GM19099 (cell line): ENCODE results near the gene KLHDC9.

Experiments used
- POLR2A ChIP-seq: IDR thresholded peaks from 3 replicates; pipeline ENCODE4 v1.6.1; 2011; ENCODE audit warnings: low read depth; ENCODE audit not compliant: insufficient read length; ENCODE audit errors: extremely low read depth

KLHDC9 gene

DNA sequence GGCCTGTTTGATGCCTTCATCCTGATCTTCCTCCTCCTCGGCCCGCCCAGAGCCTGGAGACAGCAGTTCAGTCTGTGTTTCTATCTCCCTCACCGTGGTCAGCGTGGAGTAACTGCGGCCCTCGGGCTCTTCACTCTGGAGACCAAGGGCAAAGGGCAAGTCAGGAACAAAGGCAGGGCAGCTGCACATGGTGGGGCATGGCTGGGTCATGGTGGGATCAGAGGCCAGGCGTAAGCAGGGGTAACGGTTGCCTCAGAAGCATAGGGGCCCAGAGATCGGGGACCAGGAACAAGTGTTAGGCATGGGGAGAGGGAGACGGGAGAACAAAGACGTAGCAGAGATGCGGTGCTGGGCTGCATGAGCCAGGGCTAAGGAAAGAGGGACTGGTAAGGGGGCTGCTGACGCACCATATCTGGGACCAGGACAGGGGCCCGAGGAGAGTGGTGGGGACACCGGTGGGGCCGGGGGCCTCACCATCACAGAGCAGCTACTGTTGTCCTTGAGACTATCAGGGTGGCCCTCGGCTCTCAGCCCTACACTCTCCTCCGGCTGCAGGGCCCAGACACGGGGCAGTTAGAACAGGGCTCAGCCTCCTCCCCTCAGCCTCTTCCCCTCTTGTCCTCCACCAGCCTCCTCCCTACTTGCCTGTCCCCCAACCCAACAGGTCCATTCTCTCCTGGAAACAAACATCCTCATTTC, 25.3 kb upstream of the KLHDC9 start:
- no peak for TF ChIP-seq POLR2A

DNA sequence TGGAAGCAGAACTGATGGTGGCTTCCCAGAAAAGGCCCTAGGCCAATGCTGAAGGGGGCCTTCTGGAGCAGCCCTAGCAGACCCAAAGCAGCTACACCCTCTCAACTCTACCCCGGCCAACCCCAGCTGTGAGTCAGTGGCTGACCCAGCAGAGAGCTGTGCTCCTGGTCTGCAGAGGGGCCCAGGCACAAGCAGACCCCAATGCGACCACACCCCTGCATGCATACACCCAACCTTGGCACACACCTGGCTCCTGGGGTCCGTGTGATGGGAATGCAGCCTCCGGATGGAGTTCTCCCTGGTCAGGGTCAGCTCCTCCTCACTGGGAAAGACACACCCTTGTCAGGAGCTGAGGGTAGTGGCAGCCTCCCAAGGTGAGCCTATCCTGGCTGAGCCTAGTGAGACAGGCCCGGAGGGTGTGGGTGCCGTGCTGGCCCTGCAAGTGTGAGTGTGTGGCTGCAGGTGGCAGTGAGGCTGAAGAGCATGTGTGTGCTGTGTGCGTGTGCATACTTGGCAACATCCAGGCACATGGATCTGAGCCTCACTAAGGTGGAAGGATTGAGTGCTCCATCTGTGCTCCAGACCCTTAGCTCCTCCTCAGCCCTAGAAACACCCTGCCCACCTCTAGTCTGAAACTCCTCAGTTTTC, 24.6 kb upstream of the KLHDC9 start:
- no peak for TF ChIP-seq POLR2A

DNA sequence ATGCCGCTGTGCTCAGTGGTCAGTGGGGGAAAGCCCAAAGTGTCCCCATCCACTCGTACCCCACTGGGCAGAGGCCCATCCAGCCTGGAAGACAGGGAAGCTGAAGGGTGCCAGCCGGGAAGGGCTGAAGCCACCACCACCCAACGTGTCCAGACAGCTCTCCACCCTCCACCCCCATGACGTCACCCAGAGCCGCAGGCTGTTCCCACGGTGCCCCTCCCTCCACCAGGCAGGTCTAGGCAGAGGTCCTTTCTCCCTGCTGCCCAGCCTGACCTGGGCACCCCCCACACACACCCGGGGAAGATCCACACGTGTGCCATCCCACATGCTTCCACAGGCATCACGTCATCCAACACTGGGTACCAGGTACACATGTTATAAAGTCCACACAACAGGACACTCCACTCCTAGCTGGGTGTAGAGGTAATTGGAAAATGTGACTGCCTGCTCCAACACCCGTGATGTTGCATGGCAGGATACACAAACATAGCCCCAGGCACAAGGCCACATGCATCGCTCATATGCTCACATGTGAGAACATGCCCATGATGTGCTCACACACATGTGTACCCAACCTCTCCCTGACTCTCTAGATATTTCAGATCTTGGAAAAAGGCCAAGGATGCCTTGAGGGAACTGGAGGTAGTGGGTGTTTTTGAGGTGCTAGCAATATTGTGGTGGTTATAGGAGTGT, 23.3 kb upstream of the KLHDC9 start:
- TF ChIP-seq POLR2A, result no peak

DNA sequence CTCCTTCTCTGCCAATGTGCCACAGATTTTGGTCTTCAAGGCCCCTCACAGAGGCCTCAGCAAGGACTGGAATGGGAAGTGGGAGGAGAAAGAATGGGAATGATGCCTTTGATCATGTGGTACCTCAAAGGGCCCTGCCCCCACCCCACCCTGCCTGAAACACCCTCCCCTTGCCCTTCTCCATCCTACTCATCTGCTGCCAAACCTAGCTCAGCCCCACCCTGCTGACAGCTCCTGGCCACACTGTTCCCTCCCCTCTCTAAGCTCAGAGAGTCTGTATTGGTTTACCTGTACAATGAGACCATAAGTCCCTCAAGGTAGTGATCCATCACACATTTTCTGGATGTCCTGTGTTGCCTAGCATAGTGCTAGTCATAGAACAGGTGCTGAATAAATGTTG, 21.8 kb upstream of the KLHDC9 start:
- TF ChIP-seq POLR2A, result no peak

DNA sequence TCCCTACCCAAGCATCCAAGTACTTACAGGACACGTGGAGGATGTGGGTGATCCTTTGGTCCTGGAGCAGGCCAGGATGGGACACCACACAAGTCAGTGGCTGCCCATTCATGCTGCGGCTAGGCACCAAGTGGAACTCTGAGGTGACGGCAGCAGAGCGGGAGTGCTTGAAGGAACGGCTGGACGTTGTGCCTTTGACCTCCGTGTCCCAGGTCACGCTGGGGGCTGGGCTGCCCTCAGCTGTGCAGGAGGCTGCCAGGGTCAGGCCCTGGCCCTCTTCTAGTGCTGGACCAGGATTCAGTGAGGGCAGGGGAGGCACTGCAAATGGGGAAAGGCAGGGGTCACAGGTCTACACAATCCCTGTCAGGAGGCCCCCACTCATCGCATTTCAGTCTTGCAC, 20.7 kb upstream of the KLHDC9 start:
- no peak for TF ChIP-seq POLR2A

DNA sequence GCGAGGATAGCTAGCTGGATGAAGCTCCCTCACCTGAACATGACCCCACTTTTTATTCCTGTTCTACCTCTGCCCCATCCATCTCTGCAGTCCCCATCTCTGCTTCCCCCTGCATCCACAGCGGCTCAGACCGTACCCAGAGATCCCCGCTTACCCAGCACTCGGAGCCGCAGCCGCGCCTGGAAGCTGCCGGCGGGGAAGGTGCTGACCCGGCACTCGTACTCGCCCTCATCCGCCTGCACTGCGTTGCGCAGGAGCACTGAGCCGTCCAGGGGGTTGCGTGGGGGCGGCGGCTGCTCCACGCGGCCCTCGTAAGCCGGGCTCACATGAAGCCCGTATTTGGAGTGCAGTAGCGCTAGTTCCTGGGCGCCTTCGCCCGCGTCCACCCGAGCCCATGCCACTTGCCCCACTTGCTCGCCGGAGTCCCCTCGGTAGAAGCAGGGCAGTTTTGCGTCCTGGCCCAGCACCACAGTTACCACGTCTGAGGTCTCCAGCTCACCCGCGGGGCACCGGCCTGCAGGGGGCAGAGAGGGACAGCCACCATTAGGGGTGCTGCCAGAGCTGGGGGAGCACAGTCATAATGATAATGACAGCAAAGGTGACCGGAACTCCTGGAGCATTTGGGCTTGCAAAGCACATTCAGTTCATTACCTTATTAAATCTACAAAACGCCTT, 18.6 kb upstream of the KLHDC9 start:
- TF ChIP-seq POLR2A, result no peak

DNA sequence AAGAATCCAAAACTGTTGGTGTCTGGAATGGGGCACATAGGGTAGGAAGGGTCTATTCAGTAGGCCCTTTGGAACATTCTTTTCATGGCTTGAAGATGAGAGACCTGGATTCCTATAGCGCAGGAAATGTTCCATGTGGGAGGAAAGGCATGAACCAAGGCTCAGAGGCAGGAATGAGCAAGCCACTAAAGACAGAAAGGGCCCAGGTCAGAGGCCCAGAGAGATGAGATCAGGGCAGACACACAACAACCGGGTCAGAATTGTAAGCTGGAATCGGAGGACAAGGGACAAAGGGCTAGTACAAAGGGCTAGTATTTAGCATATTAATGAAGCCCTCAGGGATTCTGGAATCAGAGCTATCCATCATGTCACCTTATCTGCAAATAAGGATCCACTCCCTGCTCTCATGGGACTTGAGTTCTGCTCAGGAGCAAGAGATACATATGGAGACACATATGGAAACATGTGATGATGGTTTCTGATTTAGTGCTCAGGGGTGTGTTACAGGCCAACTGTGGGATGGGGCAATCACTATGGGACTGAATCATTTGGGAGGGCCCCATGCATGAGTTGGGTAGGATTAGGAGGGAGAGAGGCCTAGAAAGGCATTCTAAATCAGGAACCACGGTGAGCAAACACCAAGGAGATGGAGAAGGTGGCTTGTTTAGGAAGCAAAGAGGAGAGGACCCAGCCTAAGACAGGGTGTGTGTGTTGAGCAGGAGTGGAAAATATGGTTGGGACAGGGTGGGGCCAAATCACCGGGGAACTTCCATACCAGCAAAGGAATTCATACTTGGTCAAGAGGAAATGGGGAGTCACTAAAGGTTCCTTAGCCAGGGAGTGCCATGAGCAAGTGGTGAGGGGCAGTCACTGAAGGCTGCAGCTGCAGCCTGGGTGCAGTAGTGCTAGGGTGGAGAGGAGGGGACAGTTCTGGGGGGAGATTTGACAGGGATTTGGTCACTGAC, 17.4 kb upstream of the KLHDC9 start:
- no peak for TF ChIP-seq POLR2A

DNA sequence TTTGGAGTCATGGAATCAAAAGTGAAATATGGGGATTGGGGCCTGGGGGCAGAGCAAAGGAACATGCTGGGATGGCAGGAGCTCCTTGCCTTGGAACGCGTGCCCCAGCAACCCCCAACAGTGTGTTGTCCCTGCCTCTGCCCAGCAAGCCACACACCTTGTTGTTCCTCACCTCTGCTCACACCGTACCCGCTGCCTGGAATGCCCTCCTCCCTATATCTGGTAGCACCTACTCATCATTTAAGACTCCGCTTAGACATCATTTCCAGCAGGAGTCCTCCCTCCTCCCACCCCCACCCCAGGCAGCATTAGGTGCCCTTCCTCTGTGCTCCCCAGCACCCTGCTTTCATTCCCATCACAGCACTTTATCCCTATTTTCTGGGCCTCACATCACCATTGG, 16.6 kb upstream of the KLHDC9 start:
- no peak for TF ChIP-seq POLR2A

DNA sequence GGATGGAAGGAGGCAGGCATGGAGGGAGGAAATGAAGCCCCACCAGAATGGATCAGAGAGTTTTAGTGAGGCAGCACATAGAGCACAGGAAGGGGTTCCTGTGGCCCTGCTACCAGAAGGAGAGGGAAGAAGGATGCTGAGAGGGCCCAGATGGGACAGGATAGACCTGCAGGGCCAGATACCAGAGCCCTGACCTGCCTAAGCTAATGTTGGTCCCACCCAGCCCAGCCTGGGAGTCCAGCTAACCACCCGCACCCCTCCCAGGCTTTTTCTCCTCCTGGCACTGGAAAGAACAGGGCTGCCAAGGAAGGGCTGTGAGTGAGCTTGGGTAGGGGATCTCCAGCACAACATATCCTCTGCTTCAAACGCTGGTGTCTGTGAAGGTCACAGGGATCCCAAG, 15.7 kb upstream of the KLHDC9 start:
- TF ChIP-seq POLR2A, result no peak

DNA sequence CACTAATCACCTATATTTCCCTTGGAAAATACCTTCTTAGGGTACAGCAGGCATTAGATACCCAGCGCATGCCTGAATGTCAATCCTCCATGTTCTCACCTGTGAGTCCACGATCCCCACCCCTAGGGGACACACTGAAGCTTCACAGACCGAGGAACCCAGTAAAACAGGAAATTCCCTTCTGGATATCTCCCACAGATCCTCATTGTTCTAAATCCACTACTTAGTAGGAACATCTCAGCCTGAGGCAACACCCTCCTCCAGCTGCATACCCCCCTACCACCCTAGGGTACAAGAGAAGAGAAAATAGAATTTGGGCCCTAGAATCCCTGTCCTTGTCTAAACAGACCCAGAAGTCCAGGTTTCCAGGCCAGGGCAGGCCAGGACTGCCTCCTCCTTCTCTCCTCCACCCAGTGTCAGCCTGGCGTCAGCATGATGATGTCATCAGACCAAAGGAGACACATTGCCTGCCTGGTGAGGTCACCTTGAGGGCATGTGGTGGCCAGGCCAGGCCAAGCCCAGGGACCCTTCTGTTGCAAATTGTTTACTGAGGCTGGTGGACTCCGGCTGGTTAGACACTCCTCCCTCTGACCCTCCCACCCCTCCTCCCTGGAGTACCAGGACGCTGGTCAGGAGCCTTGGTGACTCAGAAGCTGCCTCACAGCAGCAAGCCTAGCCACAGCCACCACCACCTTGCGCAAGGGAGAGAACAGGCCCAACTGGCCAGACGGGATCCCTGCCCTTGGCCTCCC, 15.0 kb upstream of the KLHDC9 start:
- no peak for TF ChIP-seq POLR2A

DNA sequence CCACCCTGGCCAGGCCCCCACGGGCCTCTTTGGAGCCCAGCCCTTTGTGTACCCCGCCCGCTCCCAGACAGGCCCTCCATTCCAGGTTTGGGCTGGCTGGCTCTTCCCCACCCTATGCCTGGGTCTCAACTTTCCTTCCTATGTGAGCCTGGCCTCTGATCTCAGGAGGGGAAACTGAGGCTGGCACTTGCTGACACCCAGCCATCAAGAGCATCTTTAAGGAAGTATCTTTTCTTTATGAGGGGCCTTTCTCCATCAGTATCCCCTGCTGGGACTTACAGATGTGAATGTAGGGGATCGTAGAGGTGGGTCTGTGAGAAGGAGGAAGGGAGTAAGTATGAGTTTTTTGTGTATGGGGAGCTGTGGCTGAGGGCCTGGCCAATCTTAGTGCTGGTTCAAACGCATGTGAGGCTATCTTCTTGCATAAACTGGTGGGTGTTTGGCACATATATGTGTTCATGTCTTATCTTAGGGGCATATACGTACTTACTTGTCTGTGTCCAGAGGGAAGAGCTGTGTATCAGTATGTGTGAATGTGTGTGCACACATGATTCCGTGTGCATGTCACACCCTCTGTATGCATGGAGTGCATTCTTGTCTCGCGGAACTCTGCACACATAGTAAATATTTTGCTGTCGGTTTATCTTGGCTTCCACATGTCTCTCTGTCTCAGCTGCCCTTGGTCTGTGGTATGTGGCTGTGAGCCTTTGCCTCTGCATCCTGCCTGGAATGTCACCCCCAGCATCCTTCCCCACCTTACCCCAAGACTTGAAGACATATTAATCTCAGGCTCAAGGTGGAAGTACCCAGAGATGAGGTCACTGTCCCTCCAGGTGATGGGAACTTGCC, 14.2 kb upstream of the KLHDC9 start:
- no peak for TF ChIP-seq POLR2A

DNA sequence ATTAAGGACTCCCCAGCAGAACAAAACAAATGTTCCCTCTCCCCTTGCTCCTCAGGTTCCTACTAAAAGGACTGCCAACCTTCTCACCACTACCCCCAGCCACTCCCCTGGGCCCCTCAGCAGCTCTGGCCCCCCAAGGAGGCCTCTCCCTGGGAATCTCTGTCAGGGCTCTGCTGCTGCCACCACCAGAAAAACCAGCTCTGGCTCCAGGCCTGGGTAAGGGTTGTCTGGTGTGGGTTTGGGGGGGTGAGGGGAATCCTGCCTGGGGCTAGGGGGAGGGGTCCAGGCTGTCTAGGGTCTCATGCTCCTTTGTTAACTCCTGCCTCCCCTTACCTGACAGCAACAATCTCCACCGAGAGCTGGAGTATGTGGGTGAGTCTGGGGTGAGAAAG, 13.6 kb upstream of the KLHDC9 start:
- no peak for TF ChIP-seq POLR2A

DNA sequence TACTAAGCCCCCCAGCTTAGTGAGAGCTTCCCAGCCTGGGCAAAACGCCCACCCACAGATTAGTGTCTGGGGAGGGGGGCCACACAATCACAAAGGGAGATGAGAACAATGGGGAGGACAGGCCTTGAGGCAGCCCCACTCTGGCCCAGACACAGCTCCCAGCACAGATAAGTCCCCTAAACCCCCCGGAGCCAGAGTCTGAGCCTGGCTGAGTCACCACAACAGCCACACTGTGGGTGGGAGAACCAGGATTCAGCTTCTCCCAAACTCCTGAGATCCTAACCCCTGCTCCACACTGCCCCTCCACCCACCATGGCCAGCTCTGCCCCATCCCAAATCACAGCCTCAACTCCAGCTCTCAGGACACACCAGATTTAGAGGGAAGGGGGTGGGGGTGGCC, 13.0 kb upstream of the KLHDC9 start:
- TF ChIP-seq POLR2A, result no peak
